Activated T-cell treated with anti-CD3 and anti-CD28 coated beads, Interleukin-2, amount 50 U/mL, for 48 hours (primary cell): Measurements from ENCODE around the gene ADNP.

Experiments
- DNase-seq, 2 experiments: peaks; one replicate each; pipeline ENCODE4 v3.0.0-alpha.2; 2020

Gene ADNP

DNA sequence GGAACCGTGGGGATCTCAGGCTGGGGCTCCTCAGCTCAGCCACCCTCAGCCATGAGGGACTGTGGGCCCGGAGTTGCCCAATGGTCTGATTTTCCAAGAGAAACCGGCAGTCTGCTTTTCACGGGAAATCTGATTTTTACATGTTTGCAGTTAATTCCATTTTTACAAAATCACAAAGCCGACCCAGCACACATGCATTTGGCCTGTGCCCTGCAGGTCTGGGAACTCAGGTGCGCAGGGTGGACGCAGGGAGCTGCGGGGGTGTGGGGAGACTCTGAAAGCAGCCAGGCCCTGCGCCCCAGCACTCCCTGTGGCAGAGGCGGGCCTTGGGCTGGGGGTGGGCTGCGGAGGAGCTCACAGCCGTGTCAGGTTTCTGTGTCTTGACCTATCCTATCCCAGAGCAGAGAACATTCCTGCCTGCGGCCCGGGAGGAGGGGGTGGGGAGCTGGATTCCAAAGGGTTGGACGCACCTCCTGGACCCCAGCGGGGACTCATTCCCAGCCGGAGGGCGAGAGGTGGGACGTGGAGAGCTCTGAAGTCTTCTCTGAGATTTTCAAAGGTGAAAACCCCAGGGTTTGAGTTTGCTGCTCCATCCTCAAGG is 60.6 kb downstream of the ADNP start:
- DNase-seq, result no peak

DNA sequence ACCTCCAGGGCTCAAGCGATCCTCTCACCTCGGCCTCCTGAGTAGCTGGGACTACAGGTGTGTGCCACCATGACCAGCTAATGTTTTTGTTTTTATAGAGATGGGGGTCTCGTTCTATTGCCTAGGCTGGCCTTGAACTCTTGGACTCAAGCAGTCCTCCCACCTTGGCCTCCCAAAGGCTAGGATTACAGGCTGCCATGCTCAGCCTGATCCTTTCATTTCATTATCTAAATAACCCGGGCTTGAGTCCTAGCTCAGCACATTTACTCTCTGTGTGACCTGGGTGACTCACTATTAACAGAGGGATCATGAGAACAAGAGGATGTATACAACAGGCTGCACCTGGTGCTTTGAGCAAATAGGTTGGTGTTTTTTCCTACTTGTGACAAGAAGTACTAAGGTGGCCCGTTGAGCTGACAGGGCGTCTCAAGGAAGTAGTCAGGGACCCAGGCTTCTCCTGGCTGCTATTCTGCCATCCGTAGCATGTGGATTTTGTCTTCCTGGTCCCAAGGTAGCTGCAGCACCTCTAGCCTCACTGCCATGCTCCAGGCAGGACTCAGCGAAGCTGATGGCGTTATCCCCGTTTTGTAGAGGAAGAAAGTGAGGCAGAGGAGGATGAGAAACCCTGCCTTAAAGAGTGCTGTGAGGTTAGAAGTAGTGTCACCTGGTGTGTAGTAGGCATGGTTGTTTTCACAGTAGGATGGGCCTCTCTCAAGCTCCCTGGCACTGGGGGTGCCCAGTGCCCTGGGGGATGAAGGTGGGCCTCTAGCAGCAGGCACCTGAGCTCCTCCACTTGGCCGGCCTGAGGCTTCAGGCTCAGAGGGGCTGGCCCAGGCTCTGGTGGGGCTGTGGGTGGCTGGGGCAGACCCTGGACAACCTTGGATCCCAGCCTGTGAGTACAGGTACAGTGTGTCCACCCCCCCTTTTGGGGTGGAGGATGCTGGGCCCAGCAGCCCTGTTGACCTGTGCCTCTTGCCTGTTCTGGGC is 62.4 kb downstream of the ADNP start:
- no peak for DNase-seq

DNA sequence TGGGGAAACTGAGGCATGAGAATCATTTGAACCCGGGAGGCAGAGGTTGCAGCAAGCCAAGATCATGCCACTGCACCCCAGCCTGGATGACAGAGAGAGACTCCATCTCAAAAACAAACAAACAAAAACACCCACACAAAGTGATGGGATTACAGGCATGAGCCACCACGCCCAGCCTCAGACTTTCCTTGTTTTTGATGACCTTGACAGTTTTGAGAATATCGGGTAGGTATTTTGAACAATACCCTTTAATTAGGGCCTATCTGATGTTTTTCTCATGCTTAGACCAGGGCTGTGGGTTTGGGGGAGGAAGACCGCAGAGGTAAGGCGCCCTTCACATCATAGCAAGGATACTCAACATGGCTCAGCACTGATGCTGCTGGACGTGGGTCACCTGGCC is 63.4 kb downstream of the ADNP start:
- no peak for DNase-seq

DNA sequence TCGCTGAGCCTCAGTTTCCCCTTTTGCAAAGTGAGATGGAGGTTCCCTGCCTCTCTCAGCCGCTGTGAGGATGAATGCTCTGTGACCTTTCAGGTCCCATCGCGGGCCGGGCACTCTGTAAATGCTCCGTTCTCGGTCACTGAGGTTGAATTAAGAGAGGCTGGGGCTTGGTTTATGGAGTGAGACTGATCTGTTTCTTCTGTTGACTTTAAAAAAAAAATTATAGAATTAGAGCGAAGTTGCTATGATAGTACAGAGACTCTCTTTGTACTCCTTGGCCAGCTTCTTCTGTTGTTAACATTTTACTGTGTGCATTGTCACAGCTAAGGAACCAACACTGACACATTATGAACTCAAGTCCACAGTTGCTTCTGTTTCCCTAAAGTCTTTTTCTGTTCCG is 64.4 kb downstream of the ADNP start:
- no peak for DNase-seq

DNA sequence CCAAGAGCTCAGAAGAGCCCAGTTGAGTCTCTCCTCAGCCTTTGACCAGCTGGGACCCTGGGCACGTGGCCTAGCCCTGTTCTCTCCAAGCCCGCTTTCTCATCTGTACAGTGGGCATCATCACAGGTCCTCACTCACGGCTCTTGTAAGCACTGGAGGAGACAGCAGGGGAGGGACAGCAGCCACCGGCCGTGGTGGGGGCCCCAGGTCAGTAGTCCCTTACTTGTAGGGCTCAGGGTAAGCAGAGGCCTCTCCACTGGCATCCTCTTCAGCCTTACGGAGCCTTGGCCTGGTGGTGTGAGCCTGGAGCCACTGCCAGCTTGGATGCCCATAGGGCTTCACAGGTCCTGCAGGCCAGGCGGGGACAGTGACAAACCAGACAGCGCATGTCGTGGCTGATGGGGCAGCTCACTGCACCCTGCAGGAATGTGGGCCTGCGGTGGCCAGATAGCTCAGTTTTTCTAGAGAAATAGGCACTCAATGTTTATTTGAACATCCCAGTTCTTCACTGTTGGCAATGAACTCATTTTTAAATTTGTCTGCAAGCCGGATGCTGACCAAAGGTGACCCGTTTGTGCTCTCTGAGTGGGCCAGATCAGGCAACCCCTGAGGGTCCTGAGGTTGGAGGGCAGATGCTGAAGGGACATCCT is 65.1 kb downstream of the ADNP start:
- DNase-seq, result no peak

DNA sequence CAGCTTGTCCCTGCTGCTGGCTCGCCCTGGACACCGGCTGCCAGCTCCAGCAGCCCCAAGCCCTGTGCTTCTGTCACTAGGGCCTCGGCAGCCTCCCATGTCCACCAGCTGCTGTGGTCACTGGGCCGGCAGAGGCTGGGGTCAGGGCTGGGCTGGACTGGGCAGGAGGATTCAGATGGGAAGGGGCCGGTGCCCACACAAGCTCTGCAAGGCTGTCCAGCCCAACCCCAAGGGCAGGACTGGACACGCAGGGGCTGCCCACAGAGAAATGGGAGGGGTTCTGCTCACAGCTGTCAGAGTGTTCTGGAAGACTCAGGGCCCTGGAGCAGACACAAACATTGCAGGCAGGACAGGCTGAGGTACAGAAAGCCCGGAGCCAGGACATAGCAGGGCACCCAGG is 65.6 kb downstream of the ADNP start:
- DNase-seq, result no peak

DNA sequence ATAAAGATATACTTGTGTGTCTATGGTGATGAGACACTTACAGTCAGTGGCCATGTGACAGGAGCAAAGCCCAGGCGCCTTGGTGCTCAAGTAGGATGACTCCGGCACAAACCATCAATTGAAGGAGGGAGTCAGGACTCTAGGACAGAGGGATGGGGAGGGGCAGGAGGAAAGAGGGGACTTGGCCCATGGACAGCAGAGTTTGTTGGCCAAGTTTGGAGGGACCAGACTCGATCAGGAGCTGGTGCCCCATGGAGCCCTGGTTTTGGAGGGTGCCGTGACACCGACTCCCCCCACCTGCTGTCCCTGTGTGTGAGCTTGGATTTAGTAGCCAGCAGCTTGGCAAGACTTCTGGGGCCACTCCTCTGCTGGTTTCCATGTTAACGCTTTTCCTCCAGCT is 66.1 kb downstream of the ADNP start:
- no peak for DNase-seq

DNA sequence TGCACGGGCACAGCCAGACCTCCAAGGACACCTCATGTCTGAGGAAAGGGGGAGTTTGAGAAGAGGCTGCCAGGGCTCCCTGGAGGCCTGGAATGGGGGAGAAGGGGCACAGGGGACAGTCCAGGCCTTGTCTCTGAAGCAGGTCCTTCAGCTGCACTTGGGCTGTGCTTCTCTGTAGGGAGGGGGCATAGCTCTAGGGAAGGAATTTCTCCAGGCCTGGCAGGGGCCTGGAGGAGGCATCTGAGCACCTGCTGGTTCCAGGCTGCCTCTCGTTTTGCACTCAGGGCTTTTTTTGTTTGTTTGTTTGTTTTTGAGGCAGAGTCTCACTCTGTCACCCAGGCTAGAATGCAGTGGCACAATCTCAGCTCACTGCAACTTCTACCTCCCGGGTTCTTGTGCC is 68.7 kb downstream of the ADNP start:
- DNase-seq, result no peak

DNA sequence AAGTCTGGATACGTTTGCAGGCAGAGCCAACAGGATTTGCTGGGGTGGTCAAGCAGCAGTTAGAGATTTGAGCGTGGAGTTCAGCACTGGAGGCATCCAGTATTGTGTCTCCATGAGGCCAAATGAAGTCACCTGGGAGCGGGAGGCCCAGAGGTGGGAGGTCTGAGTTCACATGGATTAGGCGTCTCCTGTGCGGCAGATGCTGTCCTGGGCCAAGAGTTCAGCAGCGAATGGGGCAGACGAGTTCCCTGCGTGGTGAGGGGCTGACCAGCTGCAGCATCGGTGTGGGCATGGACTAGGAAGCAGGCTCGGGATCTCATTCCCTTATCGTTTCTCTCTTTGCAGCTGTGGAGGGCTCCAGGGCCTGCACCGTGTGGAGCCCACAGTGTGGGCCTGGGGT is 70.2 kb downstream of the ADNP start:
- DNase-seq, result no peak

DNA sequence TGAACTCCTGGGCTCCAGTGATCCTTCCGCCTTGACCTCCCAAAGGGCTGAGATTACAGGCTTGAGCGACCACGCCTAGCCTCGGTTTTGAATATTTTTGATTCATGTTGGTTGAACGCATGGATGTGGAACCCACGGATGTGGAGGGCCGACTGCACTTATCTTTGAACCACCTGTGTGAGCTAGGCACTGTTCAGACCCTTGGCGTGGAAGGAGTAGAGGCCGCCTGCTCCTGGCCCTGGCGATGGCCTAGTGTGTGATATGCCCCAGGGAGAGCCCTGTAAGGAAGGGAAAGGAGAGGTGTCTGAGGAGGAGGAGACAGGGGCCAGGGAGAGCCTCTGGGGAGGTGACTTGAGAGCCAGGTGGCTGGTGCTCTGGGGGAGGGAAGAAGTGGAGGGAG is 72.1 kb downstream of the ADNP start:
- DNase-seq, result no peak

DNA sequence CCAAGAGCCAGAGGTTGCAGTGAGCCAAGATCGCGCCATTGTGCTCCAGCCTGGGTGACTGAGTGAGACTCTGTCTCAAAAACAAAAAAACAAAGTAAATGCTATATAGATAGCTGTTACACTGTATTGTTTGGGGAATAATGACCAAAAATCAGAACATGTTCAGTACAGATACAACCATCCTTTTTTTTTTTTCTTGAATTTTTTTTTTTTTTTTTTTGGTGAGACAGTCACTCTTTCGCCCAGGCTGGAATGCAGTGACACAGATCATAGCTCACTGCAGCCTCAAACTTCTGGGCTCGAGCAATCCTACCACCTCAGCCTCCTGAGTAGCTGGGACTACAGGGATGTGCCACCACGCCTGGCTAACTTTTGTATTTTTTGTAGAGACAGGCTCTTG is 72.7 kb downstream of the ADNP start:
- DNase-seq, result no peak

DNA sequence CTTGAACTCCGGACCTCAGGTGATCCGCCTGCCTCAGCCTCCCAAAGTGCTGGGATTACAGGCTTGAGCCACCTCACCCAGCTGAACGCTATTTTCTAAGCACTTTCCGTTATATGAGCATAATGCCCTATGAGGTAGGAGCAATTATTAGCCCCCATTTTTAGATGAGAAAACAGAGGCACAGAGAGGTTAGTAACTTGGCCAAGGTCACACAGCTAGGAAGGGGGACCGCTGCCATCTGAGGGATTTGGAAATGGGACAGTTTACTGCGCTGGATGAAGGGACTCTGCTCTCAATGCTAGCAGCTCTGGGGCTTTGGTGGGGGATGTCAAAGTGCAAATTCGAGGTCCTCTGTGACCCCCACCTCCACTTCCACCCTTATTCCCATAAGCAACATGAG is 73.9 kb downstream of the ADNP start:
- no peak for DNase-seq

DNA sequence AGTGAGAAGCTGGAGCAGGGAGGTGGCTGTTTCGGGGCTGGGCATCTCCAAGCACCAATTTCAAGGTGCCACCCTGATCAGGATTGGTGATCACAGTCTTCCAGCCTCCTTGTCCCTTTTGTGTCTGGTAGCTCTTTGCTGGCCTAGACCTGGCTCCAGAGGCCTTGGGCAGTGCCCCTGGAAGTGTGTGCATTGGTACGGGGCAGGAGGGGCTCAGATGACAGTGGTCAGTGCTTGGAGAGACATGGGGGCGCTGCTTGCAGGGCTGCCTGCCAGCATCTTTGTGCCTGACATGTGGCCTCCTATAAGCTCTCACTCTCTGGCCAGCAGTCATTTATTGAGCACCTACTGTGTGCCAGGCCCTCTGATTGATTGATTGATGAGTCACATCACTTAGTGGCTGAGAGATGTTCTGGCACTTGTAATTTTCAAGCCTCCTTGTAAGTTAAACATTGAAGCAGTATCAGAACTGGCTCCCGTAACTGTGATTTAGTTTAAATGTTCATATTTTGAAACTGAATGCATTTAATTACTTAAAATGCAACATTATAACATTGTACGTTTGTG is 74.7 kb downstream of the ADNP start:
- DNase-seq, result no peak

DNA sequence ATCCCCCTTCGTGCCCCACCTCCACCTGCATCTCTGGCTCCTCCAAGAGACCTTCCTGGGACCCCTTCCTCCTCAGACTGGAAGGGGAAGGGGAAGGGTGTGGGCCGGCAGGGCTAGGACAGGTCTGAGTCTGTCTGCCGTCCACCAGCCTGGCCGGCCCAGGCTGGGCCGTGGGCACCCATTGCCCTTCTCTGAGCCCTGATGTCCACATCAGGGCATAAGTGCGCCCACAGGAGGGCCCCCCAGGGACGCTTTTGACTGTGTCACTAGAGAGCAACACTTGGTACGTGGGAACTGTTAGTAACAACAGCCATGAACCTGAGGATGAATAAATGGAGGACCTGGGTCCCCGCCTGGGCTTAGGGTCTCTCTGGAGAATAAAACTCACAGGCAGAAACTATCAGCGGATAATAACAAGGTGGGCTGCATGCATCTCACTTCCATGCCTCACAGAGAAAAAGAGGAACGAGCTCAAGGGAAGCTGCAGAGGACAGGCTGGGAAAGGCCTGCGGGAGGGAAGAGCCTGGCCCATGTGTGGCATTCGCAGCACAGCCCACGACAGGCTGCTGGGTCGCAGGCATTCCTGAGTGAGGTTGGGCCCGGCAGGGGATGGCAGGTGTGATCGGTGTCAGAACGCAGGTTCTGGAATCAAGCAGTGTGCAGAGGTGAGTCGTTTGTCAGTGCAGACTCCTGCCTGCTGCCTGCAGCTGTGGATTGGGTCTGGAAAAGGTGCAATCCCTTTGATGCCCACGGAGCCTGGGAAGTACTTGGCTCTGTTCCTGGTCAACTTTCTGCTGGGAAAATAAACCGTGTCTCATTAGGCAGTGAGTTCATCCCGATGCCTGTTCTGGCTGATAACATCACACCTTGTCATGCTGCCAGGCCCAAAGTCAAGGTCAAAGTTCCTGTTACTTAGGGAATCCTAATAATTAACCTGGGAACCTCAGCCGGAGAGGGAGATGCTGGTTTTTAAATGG is 75.5 kb downstream of the ADNP start:
- DNase-seq, result no peak

DNA sequence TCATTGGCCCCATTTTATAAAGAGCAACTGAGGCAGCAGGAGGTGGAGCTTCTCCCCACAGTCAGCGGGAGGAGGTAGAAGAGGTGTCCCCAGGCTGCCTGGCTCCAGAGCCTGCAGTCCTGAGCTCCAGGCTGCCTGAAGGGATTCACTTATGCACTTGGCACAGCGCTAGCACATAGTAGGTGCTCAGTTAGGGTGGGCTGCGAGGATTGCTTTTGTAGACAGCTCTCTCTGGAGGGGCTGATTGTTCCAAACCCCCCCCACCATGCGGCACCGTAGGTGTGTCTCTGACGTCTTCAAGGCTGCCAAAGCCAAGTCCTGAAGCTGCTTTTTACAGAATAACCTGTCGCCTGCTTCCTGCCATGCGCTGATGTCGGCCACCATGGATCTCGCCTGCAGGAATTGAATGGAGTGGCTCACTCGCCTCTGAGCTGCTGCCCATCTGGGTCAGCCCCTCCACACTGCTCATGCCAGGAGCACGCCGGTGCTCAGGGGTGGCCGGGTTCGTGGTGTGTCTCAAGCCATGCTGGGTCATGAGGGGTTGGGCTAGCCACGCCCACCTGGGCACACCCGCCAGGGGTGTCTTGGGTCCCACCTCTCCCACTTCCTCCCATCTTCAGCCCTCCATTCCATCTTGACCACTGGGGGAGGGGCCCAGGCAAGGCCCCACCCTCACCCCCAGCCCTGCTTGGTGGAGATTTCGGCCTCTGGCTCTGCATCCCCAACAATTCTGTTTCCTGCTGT is 76.6 kb downstream of the ADNP start:
- no peak for DNase-seq

DNA sequence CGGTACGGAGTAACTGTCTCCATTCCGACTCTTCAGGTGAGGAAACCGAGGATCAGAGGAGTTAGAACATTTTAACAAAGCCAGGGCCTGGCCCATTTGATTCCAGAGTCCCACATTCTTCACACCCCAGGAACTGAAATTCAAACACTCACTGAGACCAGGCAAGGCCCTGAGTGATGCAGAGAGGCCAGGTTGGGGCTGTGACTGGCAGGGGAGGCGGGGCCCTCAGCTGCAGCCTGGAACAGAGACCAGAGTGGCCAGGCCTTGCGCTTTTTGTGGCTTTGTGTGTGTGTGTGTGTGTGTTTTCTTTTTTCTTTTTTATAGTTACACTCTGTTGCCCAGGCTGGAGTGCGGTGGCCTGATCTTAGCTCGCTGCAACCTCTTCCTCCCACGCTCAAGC is 79.2 kb downstream of the ADNP start:
- no peak for DNase-seq

DNA sequence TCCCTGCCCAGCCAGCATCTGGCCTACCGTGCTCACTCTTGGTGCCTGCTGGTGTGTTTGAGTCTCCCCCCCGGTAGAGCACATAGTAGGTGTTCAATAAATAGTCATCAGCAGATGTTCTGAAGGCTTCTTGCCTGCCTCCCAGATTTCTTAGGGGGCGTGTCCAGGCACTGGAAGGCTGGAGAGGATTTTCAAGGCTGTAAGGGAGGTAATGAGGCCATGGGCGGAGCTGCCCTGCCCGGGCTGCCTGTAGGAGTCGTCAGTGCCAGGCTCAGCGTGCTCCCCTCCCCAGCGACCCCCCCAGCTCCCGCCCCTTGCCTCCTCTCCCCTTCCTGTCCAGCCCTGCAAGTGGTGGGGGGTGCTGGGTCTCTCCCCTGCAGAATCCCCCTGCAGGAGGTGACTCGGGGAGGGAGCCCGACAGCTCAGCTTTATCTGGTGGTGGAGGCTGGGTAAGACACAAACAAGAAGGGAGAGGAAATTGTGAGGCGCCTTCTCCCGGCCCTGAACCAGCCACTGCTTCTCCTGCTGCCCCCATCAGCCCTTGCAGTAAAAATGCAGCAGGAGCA is 80.4 kb downstream of the ADNP start:
- DNase-seq, result no peak

DNA sequence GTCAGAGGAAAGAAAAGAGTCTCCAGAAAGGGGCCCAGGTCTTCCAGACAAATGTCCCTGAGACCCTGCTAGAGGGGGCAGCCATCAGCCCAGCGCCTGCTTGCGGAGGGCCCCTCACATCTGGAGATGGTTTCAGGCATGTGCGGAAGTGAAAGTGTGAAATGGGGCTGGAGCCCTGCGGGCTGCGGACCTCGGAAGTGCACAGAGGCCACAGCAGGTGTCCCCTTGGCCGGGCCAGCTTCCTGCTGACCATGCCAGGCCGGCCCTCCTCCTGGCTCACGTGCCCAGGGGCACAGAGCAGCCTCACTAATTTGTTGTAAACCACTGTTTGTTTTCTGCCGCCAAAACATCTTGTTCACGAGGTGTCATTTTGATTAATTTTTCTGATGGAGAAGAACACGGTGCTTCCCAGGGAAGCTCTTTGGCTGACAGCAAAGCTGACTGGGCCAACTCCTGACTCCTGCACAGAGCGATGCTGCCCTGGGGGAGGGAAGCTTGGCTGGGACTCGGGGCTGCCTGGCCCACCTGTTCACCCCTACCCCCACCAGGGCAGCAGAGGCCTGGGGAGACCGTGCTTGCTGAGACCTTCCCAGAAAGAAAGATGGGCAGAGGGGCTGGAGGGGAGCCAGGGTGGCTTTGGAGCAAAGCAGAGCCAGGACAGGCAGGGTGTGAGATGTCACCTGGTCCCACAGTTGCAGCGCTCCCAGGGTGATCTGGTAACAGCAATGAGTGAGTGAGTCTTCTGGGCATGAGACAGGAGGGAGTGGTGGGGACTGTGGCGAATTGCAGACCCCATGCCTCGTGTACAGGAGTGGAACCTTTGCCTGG is 82.2 kb downstream of the ADNP start:
- DNase-seq, result no peak

DNA sequence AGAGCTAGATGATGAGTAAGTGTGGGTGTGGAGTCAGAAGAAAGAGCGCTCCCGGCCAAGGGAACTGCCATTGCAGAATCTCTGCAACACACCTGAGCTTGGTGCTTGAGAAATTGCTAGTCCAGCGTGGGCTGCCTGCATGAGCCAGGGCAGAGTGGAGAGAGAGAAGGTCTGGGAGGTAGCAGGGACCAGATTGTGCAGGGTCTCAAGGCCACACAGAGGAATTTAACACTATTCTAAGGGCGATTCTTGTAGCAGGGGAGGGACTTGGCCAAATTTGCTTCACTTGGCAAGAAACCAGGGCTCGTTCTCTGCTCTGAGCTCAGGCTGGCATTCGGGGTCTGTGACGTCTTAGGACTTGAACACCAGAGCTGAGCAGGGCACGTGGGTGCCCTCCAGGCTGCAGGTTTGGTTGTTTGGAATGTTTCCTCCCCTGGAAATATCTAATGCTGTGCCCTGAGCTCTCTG is 82.9 kb downstream of the ADNP start:
- no peak for DNase-seq

DNA sequence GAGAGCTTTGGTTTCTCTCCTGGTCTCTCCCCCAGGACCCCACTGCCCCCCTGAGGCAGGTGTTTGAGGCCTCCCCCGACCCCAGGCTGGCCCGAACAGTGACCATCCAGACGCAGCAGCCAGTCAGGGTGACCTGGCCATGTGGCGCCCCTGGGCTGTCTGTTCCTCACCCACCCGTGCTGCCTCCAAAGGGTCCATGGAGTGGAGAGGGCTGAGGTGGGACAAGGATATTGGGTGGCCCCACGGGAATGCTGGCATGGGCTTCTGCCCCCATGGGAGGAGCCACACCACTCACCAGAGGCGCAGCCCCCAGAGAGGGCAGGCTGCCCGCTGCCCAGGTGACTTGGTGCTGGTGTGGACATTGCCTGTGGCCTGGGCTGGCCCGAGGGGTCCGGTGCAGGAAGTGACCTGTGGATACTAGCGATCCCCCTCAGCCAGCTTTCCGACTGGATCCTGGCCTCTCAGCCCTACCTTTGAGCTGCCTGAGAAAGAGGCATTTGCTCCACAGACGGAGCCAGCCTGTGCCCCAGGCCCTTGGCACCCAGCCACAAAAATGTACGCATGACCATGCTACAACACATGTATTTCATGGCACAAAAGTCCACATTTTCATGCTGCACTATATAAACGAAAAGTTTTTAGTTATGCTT is 85.5 kb downstream of the ADNP start:
- no peak for DNase-seq
